Natural killer cell treated with Interleukin-12 subunit alpha and Interleukin-12 subunit beta and Interleukin-15 and Interleukin-18, amount 100 ng/mL, for 72 hours (primary cell): ENCODE data around the gene S100A8. TPM values are rescaled to one million over a fixed set of nuclear protein-coding genes. Genes with fewer than 3 reads are reported as not detected.
"Not testable (repeated sequence)": the region's sequence is repeated elsewhere in the genome, so short reads cannot be mapped to it uniquely, and the experiment has no call there.

Source experiments
- ATAC-seq, 2 donors: fragments of 150-1000 bp; cut with Tn5 transposase in 1 of 2; sonication (Bioruptor Pico), chemical (Tn5 transposase) in 1 of 2; 2 replicates each; pipeline ENCODE4 v1.10.0; 2021
- DNase-seq: peaks from one replicate; pipeline ENCODE4 v3.0.0; 2022; ENCODE audit warnings: low spot score
- H3K27ac Mint-ChIP-seq, 2 donors: 1 replicate in 1 of 2; 2 replicates in 1 of 2; pipeline ENCODE4 v1.8.0; 2022; ENCODE audit warnings: mixed read lengths in 2 of 2, mild to moderate bottlenecking in 1 of 2, moderate library complexity in 1 of 2
- H3K27me3 Mint-ChIP-seq, 2 donors: 1 replicate in 1 of 2; 2 replicates in 1 of 2; pipeline ENCODE4 v1.8.0; 2022; ENCODE audit warnings: mixed read lengths in 2 of 2
- H3K36me3 Mint-ChIP-seq: one replicate; pipeline ENCODE4 v1.8.0; 2022; ENCODE audit warnings: mixed read lengths
- H3K4me1 Mint-ChIP-seq, 2 donors: 1 replicate in 1 of 2; 2 replicates in 1 of 2; pipeline ENCODE4 v1.8.0; 2022; ENCODE audit warnings: low read depth in 2 of 2, mixed read lengths in 2 of 2, mild to moderate bottlenecking in 1 of 2
- H3K4me3 Mint-ChIP-seq: one replicate; pipeline ENCODE4 v1.8.0; 2022; ENCODE audit warnings: mixed read lengths
- H3K9me3 Mint-ChIP-seq: 2 replicates; pipeline ENCODE4 v1.8.0; 2022; ENCODE audit warnings: mixed read lengths
- total RNA-seq, 2 donors: library from RNA; stranded (reverse); gene quantifications; one replicate each; pipeline ENCODE4 v1.2.3, GENCODE V29; 2022

Gene S100A8
- total RNA-seq, 2 donors from 2014 or later, result 1.8 TPM; not detected in 1

DNA sequence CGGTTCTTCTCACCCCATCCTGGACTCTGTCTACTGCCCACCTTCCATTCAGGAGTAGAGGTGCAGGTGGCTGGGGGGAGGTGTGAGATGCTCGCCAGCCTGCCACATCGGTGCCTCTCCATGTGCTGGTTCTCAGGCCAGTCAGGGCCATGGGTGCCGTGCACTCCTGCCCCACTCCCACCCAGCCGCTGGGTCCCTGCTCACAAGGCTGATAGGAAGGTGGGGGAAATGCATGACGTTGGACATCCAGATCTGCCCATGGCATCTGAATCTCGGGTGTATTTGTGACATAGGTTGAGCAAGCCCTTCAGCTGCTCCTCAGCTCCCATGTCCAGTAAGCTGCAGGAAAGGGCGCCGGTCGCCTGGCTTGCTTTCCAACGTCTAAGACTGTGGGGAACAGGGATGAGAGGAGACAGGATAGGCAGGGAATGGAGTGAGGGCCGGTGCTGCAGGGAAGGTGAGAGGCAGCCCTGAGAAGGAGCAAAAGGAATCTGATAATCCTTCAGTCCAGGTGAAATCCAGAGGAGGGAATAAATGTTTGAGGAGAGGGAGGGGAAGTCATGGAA is 37.3 kb upstream of the S100A8 start:
- H3K4me3 Mint-ChIP-seq, result no peak overlapping the region
- no peaks in the 10 kb centered on the region for H3K4me1 Mint-ChIP-seq
- no peaks in the 10 kb centered on the region for H3K9me3 Mint-ChIP-seq
- no peak for DNase-seq
- H3K27me3 Mint-ChIP-seq, result peaks cover 27 to 38% of the 10 kb centered on the region in 2 donors
- H3K27ac Mint-ChIP-seq, result no peak overlapping the region
- H3K36me3 Mint-ChIP-seq, result no peaks in the 10 kb centered on the region
- no peak for ATAC-seq

DNA sequence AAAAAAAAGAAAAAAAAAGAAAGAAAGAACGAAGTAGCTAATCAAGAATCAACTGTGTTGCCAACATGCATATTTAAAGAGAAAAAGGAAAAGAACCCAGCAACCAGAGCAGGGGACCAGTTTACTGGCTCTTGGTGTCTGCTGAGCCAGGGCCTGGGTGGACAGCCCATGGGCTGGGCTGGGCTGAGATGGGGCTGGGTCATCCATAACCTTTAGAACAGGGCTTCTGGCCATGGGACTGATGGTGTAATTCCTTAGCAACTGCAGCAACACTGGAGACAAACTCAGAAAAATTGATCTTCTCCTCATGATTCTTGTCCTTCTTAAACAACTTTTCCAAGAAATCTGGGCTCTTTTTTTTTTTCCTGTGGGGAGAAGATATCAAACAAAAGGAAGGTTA is 35.9 kb upstream of the S100A8 start:
- Mint-ChIP-seq H3K36me3 (no peaks in the 10 kb centered on the region), H3K27ac (no peak overlapping the region), H3K4me1 (no peaks in the 10 kb centered on the region), H3K9me3 (no peaks in the 10 kb centered on the region), H3K4me3 (no peak overlapping the region), H3K27me3 (peaks cover 25 to 38% of the 10 kb centered on the region in 2 donors)
- ATAC-seq (no peak), DNase-seq (no peak)

DNA sequence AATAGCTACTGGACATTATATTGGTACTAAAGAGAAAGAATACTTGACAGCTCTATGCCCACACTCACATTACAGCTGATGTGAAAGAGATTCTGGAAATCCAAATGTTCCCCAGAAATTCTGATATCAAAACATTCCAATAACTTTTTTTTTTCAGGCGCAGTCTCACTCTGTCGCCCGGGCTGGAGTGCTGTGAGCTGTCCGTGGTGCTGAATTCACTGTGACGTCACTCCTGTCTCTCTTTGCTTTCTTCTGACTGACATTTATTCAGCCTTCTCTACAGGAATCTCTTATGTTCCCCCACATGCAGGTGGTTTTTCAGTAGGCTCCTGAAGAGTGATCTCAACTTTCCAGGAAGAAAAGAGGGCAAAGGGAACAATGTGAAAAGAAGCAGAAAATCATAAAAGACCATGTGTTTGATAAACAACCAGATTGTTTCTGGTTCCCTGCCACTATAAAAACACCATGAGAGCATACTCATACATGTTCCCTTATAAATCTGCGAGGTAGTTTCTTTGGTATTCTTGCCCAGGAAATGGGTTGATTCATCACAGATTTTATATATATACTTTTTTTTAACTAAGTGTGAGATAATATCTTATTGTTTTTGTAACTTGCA is 31.7 kb upstream of the S100A8 start:
- Mint-ChIP-seq H3K27me3 (peaks cover 36 to 52% of the 10 kb centered on the region in 2 donors), H3K27ac (no peak overlapping the region), H3K9me3 (peaks cover 4% of the 10 kb centered on the region), H3K4me3 (no peak overlapping the region), H3K4me1 (no peaks in the 10 kb centered on the region), H3K36me3 (no peaks in the 10 kb centered on the region)
- DNase-seq (no peak), ATAC-seq (no peak)

DNA sequence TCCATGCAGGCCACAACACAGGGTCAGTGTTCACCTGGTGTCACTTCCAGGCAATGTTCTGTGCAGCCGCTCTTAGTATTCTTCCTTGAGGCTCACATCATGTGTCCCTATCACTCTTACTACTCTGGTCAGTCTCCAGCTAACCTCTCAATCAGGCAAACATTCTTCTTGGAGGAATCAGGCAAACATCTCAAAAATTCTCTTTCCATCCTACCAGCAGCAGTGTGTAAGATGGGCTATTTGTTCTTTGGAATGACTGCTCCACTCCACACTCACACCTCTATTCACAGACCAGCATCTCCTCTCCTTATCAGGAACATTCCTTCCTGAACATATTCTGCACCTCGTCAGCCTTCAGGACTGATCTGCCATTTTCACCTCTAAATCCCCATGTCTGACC is 29.4 kb upstream of the S100A8 start:
- no peak overlapping the region for H3K27ac Mint-ChIP-seq
- DNase-seq (no peak), ATAC-seq (no peak)
- no peaks in the 10 kb centered on the region for H3K36me3 Mint-ChIP-seq
- H3K4me1 Mint-ChIP-seq, result no peaks in the 10 kb centered on the region
- H3K27me3 Mint-ChIP-seq, result peaks cover 27 to 35% of the 10 kb centered on the region in 2 donors
- peaks cover 4% of the 10 kb centered on the region for H3K9me3 Mint-ChIP-seq
- H3K4me3 Mint-ChIP-seq, result no peak overlapping the region

DNA sequence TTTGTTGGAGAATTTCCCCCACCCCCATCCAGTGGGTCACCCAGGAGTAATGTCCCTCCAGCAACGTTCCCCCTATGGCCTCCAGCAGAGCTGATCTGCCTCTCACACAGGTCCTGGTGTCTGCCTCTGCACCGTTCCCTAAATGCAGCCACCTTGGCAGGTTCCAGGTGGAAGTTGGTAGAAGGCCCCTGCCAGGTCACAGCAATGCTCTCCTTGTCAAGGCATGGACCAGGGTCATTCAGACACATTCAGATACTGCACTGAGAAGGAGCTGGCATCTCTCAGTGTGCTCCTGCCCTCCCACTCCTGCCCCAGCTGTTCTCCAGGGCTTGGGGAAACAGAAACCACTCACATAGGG is 28.5 kb upstream of the S100A8 start:
- DNase-seq, H3K4me1 Mint-ChIP-seq, H3K27ac Mint-ChIP-seq, H3K36me3 Mint-ChIP-seq, ATAC-seq, H3K4me3 Mint-ChIP-seq, H3K9me3 Mint-ChIP-seq: not testable (repeated sequence)
- H3K27me3 Mint-ChIP-seq, result peaks cover 22 to 26% of the 10 kb centered on the region in 2 donors

DNA sequence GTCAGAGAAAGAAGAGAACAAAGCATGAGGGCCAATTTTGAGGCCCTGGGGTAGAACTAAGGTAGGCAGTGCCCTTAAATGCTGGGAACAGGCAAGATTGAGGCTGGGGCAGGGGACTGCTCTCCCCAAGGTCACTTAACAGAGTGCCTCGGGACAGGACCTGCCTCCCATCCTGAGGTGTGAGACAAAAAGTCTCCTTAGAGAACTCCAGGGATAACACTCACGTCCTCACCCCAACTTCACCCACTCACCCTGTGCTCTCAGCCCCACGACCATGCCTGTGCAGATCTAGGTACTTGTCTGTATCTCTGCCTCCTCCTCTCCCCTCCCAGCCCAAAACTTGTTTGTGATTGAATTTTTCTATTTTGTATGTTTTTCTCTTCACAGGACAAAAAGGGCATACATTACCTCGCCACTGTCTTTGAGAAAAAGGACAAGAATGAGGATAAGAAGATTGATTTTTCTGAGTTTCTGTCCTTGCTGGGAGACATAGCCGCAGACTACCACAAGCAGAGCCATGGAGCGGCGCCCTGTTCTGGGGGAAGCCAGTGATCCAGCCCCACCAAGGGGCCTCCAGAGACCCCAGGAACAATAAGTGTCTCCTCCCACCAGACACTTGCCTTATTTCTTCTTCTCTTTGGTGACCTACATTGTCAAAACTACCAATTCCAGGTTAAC is 28.0 kb upstream of the S100A8 start:
- H3K36me3 Mint-ChIP-seq, H3K4me1 Mint-ChIP-seq, DNase-seq, ATAC-seq, H3K4me3 Mint-ChIP-seq, H3K27ac Mint-ChIP-seq, H3K9me3 Mint-ChIP-seq: not testable (repeated sequence)
- peaks cover 20% of the 10 kb centered on the region in 2 donors for H3K27me3 Mint-ChIP-seq

DNA sequence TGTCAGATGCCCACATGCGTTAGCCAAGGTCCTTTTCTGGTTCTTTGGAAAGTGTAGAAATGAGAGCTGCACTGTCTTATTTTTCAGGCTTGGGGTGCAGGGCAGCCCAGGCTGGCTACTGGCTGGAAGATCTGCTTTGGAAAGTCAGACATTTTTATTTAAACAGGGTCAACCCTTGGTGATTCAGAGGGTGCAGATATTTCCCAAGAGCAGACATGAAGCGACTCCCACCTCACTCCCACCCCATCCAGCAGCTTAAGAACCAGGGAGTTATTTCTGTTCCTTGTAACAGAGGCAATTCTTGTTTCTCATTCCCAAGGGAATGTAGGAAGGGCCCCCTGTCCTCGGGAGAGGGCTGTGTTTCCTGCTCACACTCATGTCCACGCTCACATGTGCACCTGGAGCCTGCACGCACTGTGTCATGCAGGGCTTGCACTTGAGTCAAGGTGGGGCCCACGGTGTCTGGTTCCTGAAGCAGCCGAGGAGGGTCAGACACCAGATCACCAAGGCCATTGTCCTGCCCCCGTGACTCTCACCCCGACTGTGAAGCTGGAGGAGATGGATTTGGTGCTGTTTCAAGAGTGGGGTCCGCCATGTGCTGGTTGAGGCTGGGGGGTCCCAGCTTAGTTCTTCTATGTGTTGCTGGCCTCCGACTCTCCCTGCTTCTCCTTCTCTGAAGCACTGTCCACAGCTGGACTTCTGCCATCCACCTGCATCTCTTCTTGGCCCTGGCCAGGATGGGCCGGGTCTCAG is 26.4 kb upstream of the S100A8 start:
- no peak for DNase-seq
- H3K36me3 Mint-ChIP-seq, result no peaks in the 10 kb centered on the region
- H3K9me3 Mint-ChIP-seq, result peaks cover 4% of the 10 kb centered on the region
- no peak for ATAC-seq
- H3K27me3 Mint-ChIP-seq, result peaks cover 17 to 25% of the 10 kb centered on the region in 2 donors
- H3K4me3 Mint-ChIP-seq, result no peak overlapping the region
- no peaks in the 10 kb centered on the region for H3K4me1 Mint-ChIP-seq
- no peak overlapping the region for H3K27ac Mint-ChIP-seq

DNA sequence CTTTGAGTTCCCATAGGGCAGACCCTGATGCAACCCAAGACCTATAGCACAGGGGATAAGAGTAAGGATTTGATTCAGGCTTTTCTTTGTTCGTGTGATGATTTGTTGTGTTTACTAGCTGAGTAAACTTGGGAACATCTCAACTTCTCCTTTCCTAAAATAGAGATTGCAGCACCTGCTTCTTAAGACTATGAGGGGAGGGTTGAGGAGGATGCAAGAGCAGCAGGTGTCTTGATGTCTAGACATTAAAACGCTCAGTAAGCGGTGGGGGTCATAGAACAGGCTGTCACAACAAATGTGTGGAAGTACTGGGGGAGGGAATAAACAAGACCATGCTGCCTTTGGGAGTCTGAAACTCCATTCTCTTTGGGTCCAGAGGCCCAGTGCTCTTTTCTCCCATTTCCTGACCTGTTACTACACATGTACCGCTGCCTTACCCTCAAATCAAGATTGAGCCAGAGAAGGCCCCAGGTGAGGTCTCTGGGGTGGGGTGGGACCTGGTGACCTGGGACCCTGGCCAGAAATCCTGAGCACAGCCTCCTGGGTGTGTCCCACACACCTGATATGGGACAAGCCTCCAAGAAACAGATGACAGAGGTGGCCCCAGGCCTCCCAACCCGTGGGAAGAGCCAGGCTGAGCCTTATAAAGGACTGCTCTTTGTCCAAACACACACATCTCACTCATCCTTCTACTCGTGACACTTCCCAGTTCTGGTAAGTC is 25.1 kb upstream of the S100A8 start, which contains the start of gene S100A7A:
TSS of gene S100A7A (plus strand) at position 671 of the 721 bp plus-strand sequence. CDS start 1,563 bp downstream, outside the sequence.
- Mint-ChIP-seq H3K4me1 (no peaks in the 10 kb centered on the region), H3K27ac (no peak within 1 kb of the TSS), H3K9me3 (peaks cover 3% of the 10 kb centered on the region), H3K4me3 (no peak within 1 kb of the TSS), H3K27me3 (peaks cover 20 to 29% of the 10 kb centered on the region in 2 donors), H3K36me3 (no peaks in the 10 kb centered on the region)
- no peak for DNase-seq
- ATAC-seq, result no peak

DNA sequence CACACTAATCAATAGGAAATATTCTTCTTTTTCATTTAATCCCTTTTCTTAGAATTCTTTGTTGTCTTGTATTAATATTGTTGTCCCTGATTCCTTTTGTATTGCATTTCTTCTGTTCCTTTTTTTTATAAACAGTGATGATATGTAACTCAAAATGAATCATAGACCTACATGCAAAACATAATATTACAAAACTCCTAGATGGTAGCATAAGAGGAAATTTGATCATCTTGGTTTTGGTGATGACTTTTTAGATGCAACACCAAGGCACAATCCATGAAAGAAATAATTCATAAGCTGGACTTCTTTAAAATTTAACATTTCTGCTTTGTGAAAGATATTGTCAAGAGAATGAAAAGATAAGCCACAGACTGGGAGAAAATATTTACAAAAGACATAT is 23.1 kb upstream of the S100A8 start:
- H3K36me3 Mint-ChIP-seq, H3K9me3 Mint-ChIP-seq, H3K27ac Mint-ChIP-seq, H3K4me1 Mint-ChIP-seq, ATAC-seq, DNase-seq, H3K4me3 Mint-ChIP-seq: not testable (repeated sequence)
- peaks cover 16 to 35% of the 10 kb centered on the region in 2 donors for H3K27me3 Mint-ChIP-seq

DNA sequence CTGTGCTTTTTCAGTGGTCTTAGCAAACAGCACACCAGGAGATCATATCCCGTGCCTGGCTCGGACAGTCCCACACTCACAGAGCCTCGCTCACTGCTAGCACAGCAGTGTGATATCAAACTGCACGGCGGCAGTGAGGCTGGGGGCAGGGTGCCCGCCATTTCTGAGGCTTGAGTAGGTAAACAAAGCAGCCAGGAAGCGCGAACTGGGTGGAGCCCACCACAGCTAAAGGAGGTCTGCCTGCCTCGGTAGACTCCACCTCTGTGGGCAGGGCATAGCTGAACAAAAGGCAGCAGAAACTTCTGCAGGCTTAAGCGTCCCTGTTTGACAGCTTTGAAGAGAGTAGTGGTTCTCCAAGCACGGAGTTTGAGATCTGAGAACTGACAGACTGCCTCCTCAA is 16.4 kb upstream of the S100A8 start:
- not testable (repeated sequence) for H3K4me3 Mint-ChIP-seq, H3K27ac Mint-ChIP-seq, DNase-seq, H3K4me1 Mint-ChIP-seq, H3K9me3 Mint-ChIP-seq, H3K36me3 Mint-ChIP-seq, ATAC-seq
- H3K27me3 Mint-ChIP-seq, result peaks cover 24 to 49% of the 10 kb centered on the region in 2 donors

DNA sequence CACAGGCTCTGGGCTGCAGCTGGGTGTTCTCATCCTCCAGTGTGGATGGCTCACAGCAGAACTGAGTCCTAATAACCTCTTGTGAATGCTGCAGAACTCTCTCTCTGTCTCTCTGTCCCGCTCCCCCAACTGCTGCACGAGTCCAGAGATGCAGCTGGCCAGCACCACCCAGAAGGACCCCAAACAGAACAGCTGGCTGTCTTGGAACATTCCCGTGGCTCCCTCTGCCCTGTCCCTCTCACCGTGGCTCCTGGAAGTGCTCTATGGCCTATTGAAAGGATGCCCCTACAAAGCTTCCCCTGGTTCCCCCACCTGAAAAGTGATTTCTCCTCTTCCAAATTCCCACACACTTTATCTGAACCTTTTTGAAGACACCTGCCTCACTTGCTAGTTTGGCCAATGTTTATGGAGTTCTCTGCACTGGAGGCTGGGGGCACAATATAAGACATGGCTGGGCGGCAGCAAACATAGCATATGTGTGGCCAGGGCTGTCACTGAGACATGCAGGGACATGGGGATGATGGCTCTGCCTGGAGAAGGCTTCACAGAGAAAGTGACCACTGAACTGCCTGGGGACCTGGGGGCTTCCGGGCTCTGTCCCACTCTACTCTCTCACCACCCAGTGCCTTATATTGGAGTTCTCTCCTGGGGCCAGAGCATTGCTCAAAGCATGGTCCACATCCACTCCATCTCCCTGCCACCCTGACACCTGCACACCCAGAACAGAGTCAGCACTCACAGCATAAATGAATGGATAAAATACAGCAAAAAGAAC is 15.1 kb upstream of the S100A8 start:
- H3K4me1 Mint-ChIP-seq, DNase-seq, H3K27ac Mint-ChIP-seq, H3K4me3 Mint-ChIP-seq, ATAC-seq, H3K9me3 Mint-ChIP-seq, H3K36me3 Mint-ChIP-seq: not testable (repeated sequence)
- peaks cover 21 to 50% of the 10 kb centered on the region in 2 donors for H3K27me3 Mint-ChIP-seq

DNA sequence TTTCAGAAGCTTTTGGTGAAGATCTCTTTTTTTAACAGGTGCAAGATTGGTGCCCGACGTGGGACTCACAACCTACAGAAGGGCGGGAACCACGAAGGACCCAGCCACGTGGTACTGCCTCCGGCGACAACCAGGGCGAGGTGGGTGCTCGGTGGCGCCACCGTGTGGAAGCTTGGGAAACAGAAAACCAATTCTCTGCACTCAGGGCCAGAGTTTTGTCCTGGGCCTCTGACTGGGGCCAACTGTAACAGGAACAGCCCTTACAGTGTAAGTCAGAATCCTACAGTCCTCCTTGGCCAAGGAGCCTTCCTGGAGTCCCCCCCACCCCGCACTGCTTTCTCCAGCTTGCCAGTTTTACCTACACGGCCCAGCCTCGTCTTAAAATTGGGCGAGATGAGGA is 13.9 kb upstream of the S100A8 start:
- no peaks in the 10 kb centered on the region for H3K9me3 Mint-ChIP-seq
- DNase-seq (no peak), ATAC-seq (peak; percentile 61)
- H3K27me3 Mint-ChIP-seq, result peaks cover 20 to 48% of the 10 kb centered on the region in 2 donors
- H3K27ac Mint-ChIP-seq, result no peak overlapping the region
- no peaks in the 10 kb centered on the region for H3K36me3 Mint-ChIP-seq
- H3K4me3 Mint-ChIP-seq, result no peak overlapping the region
- H3K4me1 Mint-ChIP-seq, result peaks cover 0 to 4% of the 10 kb centered on the region in 2 donors
